NOMO-1 treated with dmso at 0.1 percent for 144 hours (cell line): ENCODE results near the gene TIGD6.

Experiments
- DNase-seq: peaks from one replicate; lab custom pipeline; 2025; ENCODE audit not compliant: unreplicated experiment; lab: John Stamatoyannopoulos, UW

The TIGD6 gene

DNA sequence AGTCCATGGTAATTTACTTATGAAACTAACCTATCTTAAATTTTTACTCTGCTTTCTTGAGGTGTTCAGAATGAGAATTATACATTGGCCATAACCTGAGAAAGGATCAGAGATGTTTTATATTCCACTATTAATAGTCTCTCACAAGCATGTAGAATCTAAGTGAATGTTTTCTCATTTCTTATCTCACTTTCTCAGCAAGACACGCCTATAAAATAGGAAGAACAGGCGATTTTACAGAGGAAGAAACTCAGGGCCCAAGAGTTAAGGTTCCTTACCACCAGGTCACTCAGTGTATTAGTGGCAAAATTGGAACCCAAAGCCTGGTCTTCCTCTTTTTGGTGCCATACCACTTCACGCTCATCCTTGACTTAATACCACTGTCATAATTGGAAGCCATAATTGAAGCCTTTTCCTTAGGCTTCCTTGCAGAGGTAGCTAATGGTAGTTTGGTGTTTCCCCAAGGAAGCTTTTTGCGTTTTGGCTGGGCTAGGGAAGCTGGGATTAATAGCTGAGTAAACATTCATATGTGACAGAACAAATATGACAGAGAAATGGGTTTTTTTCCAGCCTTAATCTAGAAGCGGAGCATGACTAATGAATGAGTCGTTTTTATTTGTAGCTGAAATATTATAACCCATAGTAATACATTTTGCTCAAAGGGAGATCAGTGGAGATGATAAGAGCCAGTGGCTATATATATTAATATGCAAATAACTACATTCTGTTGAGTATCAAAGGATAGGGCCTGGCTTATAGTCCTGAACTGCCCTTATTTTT, 17.0 kb upstream of the TIGD6 start:
- no peak for DNase-seq

DNA sequence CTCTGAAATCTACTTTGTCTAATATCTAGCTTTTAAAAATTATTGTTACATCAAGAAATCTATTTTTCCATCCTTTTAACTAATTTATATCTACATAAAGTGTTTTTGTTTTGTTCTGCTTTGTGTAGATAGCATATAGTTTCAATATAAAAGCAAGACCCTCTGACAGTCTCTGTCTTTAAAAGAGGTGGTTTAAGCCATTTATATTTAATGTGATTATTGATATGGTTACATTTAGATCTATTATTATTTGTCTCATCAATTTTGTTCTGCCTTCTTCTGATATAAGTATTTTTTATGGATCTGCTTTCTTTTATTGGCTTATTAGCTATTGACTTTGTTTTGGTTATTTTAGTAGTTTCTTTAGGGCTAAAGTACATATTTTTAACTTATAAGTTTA, 16.1 kb upstream of the TIGD6 start:
- no peak for DNase-seq

DNA sequence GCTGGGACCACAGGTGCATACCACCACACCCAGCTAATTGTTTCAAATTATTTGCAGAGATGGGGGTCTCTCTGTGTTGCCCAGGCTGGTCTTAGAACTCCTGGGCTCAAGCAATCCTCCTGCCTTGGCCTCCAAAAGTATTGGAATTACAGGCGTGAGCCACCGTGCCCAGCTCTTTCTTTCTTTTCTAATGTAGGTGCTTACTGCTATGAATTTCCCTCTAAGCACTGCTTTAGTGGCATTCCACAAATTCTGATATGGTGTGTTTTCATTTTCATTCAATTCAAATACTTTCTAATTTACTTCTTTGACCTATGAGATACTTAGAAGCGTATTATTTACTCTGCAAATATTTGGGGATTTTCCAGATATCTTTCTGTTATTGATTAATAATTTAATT, 15.0 kb upstream of the TIGD6 start:
- no peak for DNase-seq

DNA sequence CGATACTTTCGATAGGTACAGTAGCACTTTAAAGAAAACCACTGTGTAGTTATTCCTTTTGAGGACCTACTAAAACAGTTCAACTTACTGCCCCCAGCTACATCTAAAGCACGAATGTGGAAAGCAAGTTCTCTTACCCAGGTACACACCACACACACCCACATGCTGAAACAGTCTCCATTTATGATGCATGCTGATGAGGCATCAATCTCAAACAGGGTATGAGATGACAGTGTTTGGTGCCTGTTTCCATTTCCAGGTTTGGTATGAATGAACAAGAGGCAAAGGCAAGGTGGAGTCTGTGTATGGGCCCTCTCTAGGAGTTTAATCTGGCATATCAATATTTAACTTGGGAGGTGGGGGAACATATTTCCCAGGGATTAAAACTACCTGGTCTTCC, 14.0 kb upstream of the TIGD6 start:
- DNase-seq: no peak

- no peak for DNase-seq
Measured at GRCh38 chr5:150013931-150014330, 13.5 kb upstream of the TIGD6 start.

- DNase-seq: no peak
Measured at GRCh38 chr5:150009671-150010387, 9.4 kb upstream of the TIGD6 start.

DNA sequence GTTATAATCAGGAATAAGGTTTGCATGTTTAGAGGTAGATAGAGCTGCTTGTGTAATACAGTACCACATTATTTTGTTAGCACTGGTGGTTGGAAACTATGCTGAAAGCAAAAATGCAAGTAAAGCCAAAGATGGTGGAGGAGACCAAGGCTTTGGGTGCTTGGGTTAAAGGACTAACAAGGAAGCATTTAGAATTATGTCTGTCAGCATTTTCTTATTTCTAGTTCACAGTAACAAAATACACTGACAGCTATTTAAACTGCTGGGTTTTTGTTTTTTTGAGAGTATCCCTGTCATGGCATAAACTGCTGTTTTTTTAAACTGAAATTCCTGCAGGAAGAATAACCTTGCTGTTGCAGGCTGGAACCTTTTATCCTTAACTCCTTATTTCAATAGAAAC, 6.6 kb upstream of the TIGD6 start:
- DNase-seq: no peak

DNA sequence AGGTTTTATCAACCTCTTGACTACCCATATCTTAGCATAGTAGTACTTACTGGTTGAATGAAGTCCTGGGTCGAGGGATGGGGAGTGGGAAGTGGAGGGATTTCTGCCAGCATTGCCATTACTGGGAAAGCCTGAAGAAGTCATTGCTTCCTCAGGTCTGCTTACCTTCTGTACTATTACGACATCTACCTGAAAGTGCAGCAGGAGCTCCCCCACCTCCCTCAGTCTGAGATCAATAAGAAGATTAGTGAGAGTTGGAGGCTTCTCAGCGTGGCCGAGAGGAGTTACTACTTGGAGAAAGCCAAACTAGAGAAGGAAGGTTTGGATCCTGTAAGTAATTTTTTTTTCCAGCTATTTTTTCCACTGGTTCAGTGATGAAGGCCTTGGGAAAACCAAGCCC, 5.9 kb upstream of the TIGD6 start:
- DNase-seq: no peak

- peak; percentile 84 for DNase-seq
Measured at GRCh38 chr5:150001660-150002486, 1.4 kb upstream of the TIGD6 start.

DNA sequence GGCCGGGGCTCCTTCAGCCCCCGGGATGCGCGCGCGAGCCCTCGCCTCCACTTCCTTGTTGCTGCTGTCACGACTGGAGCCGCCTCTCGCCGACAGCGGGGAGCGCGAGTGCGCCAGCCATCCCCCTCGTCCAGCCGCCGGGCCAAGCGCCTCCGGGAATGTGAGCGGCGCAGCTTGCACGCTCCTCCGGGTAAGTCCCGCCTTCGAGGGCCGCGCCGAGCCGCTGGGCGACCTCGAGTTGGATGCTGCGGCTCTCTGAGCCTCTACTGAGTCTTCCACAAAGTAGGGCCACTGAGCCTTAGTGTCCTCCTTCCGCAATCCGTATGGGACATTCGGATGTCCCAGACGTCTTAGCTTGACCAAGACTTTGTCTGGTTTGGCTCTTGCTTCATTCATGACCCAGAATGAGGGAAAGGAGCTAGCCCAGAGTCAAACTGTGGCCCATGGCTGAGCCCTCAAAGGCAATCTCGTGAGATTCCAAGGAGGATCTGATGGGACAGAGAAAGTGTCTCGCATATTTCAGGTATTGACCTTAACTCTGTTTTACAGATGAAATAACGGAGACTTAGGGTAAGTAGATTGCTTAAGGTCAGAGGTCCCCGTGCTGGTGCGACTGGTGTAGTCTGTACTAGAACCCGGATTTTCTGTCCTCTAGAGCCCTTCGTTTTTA, 671 bp upstream of the TIGD6 start:
- no peak for DNase-seq

- no peak for DNase-seq
Measured at GRCh38 chr5:149999866-150000255, 593 bp downstream of the TIGD6 start.

DNA sequence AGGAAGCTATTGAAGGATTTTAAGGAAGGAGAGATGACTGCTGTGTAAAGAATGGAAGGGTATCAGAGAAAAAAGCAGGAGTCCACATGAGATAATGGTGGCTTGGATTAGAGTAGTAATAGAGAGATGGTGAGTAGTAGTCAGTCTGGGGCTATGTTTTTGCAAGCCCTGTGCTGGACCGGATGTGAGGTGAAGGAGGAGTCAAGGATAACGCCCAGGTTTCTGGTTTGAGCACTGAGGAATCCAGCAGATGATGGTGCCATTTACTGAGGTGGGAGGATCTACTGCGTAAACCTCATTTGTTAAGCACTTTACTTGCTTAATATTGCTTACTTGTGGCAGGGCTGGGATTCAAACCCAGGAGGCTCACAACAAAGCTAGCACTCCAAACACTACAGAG, 1.1 kb downstream of the TIGD6 start:
- no peak for DNase-seq

GRCh38 chr5:149998281-149998680, 2.2 kb downstream of the TIGD6 start:
- no peak for DNase-seq

DNA sequence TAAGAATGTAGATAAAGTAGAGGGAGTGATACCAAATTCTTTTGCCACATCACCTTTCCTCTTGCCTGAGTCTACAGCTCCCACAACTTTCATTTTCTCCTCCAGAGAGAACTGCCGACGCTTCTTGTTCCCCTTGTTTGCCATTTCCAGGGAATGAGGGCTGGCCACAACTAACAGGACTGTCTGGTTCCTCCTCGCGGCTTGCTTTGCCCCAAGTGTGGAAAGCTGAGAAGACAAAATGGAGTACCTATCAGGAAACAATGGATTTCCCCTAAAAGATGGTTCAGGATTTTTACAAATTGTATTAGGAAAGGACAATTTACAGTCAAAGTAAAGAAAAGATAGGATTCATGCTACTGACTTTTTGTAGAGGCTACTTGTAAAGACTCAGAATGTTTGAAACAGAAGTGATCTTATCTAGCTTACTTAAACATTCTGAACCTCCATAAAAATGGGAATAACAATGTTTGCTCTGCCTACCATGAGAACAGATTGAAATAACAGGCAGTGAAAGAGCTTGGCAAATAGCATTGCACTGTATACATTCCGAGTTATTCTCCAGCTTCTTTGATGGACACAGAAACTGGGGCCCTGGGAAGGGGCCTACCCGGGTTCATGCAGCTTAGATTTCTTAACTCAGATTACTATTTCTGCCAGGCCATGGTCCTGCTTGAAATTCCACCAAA, 4.1 kb downstream of the TIGD6 start:
- DNase-seq: no peak

DNA sequence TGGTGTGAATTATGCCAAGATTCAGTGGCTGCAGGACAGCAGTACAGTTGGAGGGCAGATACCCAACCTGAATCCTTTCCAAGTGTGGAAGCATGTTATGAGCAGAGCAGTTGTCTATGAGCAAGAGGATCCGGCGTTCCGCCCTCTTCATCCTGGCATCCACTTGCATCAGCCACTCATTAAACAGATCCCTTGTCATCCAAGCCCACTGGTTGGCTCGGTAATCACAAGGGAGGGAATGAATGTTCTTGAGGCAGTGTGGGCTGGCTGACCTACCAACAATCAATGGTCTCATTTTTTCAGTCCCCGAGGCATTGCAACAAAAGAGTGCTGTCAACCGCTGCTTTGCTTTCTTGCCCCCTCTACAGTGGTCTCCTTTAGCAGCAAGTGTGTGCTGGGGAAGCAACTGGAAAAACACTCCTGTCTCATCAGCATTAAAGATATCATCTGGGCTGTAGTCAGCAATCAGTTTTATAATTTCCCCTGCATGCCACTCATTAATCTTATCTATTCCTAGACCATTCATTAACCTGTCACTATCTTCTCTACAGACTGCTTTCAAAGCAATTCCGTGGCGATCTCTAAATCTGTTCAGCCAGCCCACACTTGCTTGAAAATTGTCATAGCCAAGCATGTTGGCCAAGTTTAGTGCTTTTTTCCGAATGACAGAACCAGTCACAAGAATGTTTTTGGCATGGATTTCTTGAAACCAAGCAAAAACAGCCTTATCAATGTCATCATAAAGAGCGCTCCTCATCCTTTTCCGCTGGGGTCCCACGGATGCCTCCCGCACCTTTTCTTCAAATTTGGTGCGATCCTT, 4.9 kb downstream of the TIGD6 start:
- no peak for DNase-seq

DNA sequence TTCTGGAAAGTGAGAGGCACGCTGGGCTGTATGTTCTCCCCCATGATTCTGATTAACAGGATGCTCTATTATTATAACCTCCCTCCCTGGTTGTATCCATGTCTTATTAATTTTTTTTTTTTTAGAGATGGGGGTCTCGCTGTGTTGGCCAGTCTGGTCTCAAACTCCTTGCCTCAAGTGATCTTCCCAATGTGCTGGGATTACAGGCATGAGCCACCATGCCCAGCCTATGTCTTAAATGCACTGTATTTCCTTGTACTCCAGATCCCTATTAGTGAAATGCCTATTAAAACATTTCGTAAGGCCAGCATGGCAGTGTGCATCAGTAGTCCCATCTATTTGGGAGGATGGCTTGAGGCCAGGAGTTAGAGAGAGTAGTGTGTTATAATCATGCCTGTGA, 7.0 kb downstream of the TIGD6 start:
- no peak for DNase-seq

- peak; percentile 17 for DNase-seq
Measured at GRCh38 chr5:149990518-149991376, 9.7 kb downstream of the TIGD6 start.

DNA sequence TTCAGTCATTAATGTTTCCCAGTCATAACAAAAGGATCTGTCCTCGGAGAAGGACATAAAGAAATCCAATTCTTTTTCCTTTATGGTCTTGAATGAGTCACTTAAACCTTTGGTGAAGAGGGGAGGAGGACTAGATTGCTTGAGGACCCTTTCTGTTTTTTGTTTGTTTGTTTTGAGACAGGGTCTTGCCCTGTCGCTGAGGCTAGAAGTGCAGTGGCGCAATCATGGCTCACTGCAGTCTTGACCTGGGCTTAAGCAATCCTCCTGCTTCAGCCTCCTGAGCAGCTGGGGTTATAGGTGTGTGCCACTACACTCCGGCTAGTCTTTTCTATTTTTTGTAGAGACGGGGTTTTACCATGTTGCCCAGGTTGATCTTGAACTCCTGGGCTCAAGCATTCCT, 12.3 kb downstream of the TIGD6 start:
- DNase-seq: no peak

GRCh38 chr5:149982505-149982904, 17.9 kb downstream of the TIGD6 start:
- no peak for DNase-seq
